HL-60 (cell line): Measurements from ENCODE around the gene PCDH1.

Source experiments
- DNase-seq, 2 experiments: peaks; one replicate each; pipeline ENCODE4 v3.0.0-alpha.2; 2010 to 2020; ENCODE audit warnings: low read depth in 1 of 2, low spot score in 1 of 2
- H3K27ac ChIP-seq: fragments of 250-450 bp; sonication (Bioruptor Pico); replicated peaks from 2 replicates; pipeline ENCODE4 v1.5.1; 2020; ENCODE audit warnings: mild to moderate bottlenecking, moderate library complexity
- H3K27me3 ChIP-seq: fragments of 250-450 bp; sonication (Bioruptor Pico); 2 replicates; pipeline ENCODE4 v1.5.1; 2021; ENCODE audit warnings: mild to moderate bottlenecking, moderate library complexity; ENCODE audit not compliant: insufficient read depth, poor library complexity, severe bottlenecking
- H3K4me3 ChIP-seq: replicated peaks from 2 replicates; pipeline ENCODE4 v1.5.1; 2011; ENCODE audit warnings: mild to moderate bottlenecking, control low read depth, low read length; ENCODE audit not compliant: insufficient read depth
- GABPA ChIP-seq: IDR thresholded peaks from 2 replicates; pipeline ENCODE4 v1.6.1; 2012; ENCODE audit warnings: low read depth
- POLR2AphosphoS5 ChIP-seq: IDR thresholded peaks from 2 replicates; pipeline ENCODE4 v1.6.1; 2012; ENCODE audit warnings: low read depth
- SPI1 ChIP-seq: IDR thresholded peaks from 2 replicates; pipeline ENCODE4 v1.6.1; 2012; ENCODE audit warnings: low read depth, mild to moderate bottlenecking, borderline replicate concordance
- TF ChIP-seq, protein P1 (sequence below): IDR thresholded peaks from 2 replicates; pipeline ENCODE4 v1.6.1; 2012; ENCODE audit warnings: low read depth; ENCODE audit not compliant: insufficient replicate concordance
- TF ChIP-seq, protein P2 (sequence below): IDR thresholded peaks from one replicate; pipeline ENCODE4 v1.5.1; 2011; ENCODE audit warnings: low read length, control low read depth, inconsistent platforms; ENCODE audit not compliant: insufficient read depth

The PCDH1 gene

DNA sequence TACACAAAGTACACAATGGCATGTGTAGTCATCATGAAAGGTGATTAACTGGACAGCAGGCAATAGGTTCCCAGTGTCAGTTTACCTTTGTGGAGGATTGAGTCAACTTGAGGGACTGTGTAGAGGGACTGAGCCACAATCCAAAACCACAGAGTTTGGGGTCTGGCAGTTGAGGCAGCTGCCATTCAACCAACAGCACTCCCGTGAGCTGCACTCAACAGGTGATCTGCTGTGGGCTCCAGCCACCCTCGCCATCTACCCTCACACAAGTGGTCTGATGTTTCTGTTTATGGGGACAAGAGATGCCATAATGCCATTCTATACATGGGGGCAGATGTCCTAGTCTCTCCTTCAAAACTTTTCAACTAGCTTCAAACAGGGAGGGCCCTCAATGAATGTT is 42.6 kb upstream of the PCDH1 start:
- Histone ChIP-seq H3K27ac (no peak overlapping the region), H3K4me3 (no peak overlapping the region), H3K27me3 (no peaks in the 10 kb centered on the region)
- TF ChIP-seq GABPA (no peak), SPI1 (no peak), POLR2AphosphoS5 (no peak)
- TF ChIP-seq, protein P1, sequence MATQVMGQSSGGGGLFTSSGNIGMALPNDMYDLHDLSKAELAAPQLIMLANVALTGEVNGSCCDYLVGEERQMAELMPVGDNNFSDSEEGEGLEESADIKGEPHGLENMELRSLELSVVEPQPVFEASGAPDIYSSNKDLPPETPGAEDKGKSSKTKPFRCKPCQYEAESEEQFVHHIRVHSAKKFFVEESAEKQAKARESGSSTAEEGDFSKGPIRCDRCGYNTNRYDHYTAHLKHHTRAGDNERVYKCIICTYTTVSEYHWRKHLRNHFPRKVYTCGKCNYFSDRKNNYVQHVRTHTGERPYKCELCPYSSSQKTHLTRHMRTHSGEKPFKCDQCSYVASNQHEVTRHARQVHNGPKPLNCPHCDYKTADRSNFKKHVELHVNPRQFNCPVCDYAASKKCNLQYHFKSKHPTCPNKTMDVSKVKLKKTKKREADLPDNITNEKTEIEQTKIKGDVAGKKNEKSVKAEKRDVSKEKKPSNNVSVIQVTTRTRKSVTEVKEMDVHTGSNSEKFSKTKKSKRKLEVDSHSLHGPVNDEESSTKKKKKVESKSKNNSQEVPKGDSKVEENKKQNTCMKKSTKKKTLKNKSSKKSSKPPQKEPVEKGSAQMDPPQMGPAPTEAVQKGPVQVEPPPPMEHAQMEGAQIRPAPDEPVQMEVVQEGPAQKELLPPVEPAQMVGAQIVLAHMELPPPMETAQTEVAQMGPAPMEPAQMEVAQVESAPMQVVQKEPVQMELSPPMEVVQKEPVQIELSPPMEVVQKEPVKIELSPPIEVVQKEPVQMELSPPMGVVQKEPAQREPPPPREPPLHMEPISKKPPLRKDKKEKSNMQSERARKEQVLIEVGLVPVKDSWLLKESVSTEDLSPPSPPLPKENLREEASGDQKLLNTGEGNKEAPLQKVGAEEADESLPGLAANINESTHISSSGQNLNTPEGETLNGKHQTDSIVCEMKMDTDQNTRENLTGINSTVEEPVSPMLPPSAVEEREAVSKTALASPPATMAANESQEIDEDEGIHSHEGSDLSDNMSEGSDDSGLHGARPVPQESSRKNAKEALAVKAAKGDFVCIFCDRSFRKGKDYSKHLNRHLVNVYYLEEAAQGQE, result no peak
- TF ChIP-seq, protein P2, sequence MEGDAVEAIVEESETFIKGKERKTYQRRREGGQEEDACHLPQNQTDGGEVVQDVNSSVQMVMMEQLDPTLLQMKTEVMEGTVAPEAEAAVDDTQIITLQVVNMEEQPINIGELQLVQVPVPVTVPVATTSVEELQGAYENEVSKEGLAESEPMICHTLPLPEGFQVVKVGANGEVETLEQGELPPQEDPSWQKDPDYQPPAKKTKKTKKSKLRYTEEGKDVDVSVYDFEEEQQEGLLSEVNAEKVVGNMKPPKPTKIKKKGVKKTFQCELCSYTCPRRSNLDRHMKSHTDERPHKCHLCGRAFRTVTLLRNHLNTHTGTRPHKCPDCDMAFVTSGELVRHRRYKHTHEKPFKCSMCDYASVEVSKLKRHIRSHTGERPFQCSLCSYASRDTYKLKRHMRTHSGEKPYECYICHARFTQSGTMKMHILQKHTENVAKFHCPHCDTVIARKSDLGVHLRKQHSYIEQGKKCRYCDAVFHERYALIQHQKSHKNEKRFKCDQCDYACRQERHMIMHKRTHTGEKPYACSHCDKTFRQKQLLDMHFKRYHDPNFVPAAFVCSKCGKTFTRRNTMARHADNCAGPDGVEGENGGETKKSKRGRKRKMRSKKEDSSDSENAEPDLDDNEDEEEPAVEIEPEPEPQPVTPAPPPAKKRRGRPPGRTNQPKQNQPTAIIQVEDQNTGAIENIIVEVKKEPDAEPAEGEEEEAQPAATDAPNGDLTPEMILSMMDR, result no peak
- no peak for DNase-seq

DNA sequence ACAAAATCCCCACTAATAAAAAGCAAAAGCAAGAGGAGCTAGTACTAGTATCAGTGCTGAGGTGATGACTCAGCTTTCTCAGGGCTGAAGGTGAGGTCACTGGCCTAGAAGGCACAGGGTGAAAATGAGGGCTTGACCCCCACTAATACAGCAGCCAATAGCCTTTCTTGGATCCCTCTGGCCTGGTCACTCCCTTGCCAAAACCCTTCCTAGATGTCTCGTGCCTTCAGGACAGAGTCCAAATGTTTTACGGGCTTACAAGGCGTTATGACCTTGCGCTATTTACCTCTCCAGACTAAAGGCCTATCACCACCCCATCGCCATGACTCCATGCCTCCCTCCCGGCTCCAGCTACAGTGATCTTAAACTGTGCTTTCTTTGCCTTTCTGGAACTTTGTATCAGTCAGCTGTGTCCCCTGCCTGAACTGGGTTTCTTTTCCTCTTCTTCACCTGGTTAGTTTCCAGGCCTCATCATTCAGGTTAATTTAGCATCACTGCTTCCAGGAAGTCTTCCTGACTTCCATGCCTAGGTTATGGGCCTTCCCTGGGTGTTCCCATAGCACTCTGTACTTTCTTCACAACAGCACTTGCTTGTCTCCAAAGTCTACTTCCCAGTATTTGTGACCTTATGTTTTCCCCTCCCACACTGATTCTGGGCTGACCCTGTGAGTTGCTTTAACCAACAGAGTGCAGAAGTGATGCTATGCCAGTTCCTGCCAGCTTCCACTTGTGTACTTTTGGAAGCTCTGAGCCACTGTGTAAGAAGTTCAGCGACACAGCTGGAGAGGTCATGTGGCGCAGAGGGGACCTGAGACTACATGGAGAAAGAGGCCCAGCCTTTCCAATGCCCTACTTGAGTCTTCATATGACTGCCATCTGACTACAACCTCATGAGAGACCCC is 41.3 kb upstream of the PCDH1 start:
- TF ChIP-seq POLR2AphosphoS5, result no peak
- TF ChIP-seq, protein P2, result no peak
- TF ChIP-seq, protein P1, result no peak
- no peak for TF ChIP-seq GABPA
- no peak for TF ChIP-seq SPI1
- Histone ChIP-seq H3K27me3 (no peaks in the 10 kb centered on the region), H3K4me3 (no peak overlapping the region), H3K27ac (no peak overlapping the region)
- DNase-seq, result no peak

DNA sequence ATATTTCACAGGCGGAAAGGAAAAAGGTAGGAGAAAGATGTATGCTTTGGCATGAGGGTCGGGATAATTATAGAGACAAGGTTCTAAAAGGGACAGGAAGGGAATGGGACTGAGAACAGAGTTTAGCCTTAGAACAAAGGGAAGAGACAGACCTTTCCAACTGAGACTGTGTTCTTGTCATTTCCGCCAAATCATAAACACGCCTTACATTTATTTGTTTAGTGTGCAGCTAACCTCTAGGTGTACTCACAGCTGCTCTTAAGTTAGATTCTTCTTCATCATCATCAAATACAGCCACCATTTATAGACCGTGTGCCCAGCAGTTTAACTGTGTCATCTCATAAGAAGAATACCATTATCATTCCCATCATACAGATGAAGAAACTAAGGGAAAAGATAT is 39.5 kb upstream of the PCDH1 start:
- H3K4me3 ChIP-seq, result no peak overlapping the region
- H3K27me3 ChIP-seq, result no peaks in the 10 kb centered on the region
- TF ChIP-seq, protein P1, result no peak
- TF ChIP-seq, protein P2, result no peak
- TF ChIP-seq GABPA, result no peak
- no peak for TF ChIP-seq POLR2AphosphoS5
- TF ChIP-seq SPI1, result no peak
- DNase-seq, result no peak
- no peak overlapping the region for H3K27ac ChIP-seq
